Cortex of kidney (tissue), 1 donor: ENCODE data around the gene TCHP.
"Not testable (repeated sequence)": the region's sequence is repeated elsewhere in the genome, so short reads cannot be mapped to it uniquely, and the experiment has no call there.

Experiments used
- DNase-seq: peaks from one replicate; lab custom pipeline; 2025; lab: John Stamatoyannopoulos, UW

Gene TCHP, protein sequence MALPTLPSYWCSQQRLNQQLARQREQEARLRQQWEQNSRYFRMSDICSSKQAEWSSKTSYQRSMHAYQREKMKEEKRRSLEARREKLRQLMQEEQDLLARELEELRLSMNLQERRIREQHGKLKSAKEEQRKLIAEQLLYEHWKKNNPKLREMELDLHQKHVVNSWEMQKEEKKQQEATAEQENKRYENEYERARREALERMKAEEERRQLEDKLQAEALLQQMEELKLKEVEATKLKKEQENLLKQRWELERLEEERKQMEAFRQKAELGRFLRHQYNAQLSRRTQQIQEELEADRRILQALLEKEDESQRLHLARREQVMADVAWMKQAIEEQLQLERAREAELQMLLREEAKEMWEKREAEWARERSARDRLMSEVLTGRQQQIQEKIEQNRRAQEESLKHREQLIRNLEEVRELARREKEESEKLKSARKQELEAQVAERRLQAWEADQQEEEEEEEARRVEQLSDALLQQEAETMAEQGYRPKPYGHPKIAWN

DNA sequence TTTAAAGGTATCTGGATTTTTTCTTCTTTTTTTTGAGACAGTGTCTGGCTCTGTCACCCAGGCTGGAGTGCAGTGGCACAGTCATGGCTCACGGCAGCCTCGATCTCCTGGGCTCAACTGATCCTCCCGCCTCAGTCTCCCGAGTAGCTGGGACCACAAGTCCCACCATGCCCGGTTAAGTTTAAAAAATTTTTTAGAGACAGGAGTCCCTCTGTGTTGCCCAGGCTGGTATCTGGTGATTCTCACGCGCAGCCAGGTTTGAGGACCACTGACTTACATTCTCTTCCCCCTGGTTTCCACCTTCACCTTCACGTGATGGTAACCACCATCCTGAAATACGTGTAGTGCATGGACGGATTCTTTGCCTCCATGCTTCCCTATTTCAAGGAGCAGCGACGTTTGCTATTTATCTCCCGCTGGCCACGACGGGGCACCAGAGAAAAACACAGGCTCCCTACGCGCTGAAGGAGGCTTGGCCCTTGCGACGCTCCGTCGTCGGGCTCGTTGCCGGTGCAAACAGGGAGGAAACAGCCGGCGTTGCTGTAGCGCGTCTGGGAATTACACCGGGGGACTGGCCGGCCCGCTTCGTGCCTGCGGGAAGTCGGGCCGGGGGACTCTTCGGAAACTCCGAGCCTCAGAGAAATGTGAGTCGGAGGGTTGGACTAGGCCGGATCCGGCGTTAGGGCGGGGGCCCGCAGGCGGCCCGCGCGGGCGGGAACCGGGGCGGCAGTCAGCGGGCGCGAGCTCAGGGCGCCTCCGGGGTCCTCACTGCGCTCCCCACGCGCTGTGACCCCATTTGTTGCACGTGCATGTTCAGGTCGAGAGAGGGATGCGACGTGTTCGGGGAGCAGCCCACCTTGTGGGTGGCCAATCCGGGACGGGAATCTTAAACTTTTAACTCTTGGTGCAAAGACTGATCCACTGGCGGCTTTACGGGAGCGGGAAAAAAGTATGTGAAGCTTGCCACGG lies at the start of gene TCHP:
TSS of gene TCHP (plus strand) at position 492 of the 969 bp plus-strand sequence. CDS start 2,753 bp downstream, outside the sequence.
- DNase-seq: no peak

DNA sequence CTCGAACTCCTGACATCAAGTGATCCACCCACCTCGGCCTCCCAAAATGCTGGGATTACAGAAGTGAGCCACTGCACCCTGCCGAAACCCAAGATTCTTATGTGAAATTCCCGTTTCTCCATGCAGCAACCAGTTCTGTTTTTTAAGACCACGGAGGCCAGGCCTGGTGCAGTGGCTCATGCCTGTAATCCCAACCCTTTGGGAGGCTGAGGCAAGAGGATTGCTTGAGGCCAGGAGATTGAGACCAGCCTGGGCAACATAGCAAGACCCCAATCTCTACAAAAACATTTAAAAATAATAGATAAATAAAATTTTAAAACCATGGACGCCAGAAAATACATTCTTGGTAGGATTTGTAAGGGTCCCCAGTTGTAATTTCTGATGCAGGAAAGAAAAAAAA lies 49.6 kb upstream of the TCHP start:
- DNase-seq: not testable (repeated sequence)

DNA sequence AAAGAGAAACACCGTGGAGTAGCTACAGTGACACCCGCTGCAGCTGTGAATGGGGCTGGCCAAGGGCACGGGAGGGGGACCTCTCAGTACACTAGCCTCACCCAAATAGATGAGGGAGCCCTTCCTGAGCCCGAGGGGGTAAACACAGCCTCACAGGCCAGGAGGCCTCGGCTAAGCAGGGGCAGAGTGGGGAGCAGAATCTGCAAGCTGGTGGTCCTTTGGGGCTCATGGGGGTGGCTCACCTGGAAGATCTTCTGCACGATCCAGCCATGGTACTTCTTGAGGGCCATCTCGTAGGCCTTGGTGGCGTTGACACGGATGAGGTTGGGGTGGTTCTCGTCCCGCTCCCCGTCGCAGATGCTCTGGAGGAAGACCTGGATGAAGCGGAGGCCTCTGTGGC lies 44.7 kb upstream of the TCHP start:
- DNase-seq: no peak

DNA sequence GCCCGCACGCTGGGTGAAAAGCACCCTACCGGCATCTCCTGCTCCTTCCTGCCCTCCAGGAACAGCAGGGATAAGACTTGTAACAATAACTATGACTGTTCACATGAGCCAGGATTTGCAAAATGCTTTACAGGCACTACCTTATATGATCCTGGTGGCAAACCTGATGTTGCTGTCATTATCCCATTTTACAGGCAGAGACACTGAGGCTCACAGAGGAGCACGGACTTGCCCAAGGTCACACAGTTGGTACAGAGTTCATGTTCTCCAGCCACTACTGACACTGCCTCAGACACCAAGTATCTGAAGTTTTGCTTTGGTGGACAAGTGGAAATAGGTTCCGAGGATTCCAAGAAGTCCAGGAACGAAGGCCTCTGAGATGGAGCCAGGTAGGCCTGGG lies 42.4 kb upstream of the TCHP start:
- no peak for DNase-seq

DNA sequence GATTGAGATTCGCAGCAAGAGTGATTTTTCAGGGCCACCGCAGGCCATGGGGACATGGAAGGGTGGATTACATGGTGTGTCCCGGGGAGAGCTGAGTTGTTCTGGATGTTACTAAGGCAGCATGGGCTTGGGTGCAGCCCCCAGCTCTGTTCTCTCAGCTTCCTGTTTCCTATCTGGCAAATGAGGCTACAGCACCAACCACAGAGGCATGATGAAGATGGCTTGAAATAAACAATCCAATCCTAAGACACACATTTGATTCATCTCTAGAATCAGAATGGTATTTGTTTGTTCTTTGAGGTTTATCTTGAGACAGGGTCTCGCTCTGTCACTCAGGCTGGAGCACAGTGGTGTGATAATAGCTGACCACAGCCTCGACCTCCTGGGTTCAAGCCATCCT lies 41.3 kb upstream of the TCHP start:
- no peak for DNase-seq

DNA sequence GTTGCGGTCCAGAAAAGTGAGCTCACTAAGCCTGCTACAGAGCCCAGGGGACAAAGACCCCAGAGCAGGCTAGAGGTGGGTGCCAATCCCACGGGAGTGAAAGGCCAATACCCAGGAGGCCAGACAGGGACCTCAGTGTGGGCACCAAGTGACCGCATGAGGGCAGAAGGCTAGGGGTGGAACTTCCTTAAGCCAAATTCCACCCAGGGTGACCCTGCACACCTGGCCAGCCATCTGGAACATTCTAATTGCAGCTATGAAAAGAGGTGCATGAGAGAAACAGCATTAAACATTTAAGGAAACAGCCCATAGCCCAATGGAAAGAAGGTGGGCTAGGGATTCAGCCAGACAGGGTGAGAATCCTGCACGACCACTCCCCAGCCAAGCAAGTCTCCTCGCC lies 39.1 kb upstream of the TCHP start:
- no peak for DNase-seq

DNA sequence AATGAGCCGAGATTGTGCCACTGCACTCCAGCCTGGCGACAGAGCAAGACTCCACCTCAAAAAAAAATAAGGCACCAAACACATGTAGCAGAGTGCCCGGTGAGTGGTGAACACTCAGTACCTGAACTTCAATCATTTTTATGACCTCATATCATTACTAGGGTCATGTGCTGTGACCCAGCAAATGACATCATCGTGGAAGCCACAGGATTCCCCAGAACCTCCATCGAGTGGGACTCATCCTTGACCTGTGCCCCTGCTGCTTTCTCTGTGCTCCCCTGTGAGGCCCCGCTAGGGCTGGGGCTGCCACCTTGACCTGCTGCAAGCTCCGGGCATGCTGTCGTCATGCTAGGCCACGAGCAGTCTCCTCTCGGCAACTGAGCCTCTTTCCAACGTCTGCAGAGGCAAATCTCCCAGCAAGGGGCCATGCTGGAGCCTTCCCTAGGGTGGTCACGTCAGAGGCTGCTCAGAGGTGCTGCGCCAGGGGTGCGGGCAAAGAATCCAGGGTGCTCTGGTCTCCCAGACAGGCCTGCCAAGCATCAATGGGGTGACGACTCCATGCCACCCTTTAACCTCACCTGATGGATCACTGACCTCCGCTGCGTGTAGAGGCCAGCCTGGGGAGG lies 38.3 kb upstream of the TCHP start:
- no peak for DNase-seq

DNA sequence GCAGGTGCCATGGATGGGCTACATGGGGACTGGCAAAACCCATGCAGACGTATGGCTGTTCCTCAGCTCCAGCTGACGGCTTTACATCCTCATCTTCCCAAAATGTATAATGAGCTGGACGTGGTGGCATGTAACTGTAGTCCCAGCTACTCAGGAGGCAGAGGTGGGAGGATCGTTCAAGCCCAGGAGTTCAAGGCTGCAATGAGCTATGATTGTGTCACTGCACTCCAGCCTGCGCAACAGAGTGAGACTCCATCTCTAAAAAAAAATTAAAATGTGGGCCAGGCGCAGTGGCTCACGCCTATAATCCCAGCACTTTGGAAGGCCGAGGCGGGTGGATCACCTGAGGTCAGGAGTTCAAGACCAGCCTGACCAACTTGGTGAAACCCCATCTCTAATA lies 37.6 kb upstream of the TCHP start:
- not testable (repeated sequence) for DNase-seq

DNA sequence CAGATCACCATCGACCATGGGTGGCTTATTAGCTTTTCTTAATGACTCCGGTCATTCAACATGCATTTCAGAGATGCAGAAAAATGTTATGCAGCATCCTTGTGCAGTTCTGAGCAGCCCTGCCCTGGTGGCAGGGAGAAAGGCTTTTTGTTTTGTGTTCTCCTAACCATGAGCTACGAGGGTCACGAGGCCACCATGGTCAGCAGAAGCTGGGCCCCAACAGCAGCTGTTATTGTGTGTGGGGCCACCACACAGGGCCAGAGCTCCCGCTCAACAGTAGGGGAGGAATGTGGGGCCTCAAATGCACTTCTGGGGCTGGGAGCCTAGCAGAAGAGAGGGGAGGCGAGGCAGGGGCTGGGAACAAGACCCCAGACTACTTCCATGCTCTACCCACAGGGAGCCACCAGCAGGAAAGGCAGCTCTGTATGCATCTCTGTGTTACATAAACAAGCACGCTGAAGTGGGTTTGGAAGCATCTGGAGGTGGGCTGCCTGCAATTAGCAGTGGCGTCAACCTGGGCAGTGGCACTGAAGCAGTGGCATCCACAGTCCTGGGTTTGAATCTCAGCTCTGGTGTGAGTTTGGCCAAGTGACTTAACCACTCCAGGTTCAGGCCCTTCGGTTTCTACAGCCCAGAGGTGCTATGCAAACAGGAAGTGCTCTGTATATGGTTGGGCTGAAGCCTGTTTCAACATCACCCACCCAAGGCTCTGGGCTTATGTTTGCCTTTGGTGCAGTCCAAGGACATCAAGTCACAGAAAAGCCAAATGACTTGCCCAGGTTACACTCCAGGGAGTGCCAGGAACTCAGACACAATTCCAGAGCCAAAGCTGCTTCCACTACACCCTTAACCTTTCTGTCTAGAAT lies 36.0 kb upstream of the TCHP start:
- no peak for DNase-seq

DNA sequence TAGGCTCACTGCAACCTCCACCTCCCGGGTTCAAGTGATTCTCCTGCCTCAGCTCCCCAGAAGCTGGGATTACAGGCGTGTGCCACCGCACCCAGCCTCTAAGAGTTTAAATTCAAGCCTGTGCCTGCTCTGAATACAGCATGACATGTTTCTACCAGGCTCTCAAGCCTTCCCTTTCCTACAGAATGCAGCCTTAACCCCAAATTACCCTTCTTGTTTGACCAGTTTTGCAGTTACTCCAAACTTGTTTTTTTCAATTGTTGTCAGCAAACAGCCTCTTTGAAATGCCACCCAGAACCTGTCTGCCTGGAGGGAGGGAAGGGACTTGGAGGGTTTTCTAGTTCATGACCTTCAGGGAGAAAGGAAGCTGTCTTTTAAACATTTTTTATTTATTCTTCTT lies 35.2 kb upstream of the TCHP start:
- no peak for DNase-seq

DNA sequence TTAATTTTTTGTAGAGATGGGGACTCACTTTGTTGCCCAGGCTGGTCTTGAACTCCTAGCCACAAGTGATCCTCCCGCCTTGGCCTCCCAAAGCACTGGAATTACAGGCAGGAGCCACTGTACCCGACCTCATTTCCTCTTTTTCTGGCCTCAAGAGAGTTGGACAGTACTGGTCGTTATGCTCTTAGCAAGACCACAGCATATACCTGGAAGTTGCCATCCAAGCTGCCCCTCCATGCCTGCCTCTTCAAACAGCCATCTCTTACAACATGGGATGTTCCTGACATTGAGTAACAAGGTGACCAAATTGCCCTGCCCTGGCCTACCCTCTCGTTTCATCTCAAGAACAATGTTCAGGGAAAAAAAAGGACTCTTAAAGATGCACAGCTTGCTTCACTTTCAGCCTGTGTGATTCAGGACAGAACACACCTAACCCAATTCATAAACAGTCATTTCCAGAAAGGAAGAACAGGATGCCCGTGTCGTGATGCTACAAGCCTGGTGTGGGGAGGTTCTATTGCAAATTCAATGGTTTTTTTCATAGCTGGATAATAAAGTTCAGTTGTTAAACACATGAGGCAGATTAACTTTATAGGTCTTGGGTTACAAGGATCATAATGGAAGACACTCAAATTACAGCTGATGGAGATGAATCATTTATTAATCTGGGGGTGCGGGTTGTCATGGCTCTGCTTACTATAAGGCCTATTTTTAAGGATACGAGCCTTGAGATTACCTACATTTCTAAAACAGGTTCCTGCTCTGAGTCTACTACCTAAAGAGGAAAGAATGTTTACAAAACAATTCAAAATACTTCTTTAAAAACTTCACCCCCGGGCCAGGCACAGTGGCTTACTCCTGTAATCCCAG lies 31.7 kb upstream of the TCHP start:
- no peak for DNase-seq

DNA sequence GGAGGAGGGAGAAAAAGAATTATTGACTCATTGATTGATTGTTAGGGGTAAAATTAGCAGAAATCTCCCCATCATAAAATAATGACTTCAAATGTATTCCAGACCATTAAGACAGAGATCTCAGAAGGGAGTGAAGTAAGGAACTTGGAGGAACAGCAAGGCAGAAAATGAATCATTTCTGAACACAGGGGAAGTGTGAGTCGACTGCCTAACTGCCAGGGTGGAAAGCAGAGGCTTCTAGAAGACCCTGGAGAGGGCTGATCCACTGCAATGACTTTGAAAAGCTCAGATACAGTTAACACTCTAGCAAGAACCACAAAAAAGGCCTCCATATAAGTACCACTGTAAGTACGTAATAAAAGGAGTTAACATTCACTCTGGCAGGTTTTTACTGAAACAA lies 29.4 kb upstream of the TCHP start:
- DNase-seq: no peak

DNA sequence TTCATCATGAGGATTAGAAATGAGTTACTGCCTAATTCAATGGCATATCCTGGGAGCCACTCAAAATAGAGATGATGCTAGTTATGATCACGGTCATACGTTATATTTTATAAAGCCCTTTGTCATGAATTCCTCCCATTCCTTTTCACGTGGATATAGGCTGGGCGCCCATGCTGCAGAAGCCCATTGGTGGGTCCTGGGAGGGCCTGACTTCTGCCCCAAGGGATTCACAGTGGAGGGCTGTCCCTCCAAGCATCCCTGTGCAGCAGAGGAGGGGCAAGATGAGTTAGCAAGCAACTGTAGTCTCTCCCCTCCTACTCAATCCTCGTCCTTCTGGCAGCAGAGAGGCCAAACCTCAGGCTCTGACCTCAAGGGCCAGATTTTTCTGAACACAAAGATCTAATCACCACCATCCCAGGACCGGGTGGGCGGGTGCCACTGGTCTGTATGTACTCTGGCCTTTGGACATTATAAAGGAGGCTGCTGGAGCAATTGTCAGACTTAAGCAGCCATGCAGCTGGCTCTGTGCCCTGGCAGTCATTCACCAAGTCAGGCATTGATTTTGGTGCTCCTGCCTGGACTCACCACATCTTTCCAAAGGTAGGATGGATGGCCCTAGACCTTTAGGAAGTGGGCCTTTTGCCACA lies 28.3 kb upstream of the TCHP start:
- no peak for DNase-seq

DNA sequence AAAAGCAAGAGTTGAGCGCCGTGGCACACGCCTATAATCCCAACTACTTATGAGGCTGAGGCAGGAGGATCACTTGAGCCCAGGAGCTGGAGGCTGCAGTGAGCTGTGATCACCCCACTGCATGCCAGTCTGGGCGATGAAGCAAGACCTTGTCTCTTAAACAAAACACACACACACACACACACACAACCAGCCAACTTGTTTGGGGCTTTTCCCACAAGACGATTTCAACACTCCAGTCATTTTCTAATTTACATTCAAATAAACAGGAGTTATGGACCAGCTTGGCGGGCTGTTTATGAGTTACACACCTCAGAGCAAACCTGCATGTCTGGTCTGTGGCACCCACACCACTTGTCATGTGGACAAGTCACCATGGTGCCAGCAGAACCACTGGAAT lies 26.4 kb upstream of the TCHP start:
- DNase-seq: no peak

DNA sequence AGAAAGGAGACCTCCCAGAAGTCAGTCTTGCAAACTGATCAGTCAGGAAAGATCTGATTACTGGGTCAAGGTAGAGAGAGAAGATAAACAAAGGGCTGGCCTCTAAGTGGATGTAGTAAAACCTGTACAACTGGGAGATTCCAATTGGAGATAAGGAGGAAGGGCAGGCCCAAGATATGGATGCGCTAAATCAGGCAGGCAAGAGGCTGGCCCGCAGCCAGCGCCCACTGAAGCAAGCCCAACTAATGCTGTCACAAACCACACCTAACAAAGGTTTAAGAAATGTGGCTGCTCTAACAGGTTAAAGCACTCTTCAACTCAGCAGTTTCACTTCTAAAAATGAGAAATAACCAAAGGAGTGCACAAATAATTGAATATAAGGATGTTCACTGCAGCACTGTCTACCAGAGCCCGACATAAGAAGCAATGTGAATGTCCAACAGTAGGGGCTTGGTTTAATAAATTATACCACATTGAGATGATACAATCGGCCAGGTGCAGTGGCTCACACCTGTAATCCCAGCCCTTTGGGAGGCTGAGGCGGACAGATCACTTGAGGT lies 24.4 kb upstream of the TCHP start:
- no peak for DNase-seq

DNA sequence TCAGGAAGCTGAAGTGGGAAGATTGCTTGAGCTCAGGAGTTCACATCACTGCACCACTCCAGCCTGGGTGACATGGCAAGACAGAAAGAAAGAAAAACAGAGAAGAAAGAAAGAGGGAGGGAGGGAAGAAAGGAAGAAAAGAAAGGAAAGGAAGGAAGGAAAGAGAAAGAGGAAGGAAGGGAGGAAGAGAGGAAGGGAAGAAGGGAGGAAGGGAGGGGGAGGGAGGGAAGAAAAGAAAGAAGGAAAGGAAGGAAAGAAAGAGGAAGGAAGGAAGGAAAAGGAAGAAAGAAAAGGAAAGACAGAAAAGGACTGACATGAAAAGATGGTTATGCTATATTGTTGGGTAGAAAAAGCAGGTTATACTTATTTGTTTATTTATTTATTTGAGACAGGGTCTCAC lies 23.7 kb upstream of the TCHP start:
- DNase-seq: no peak

DNA sequence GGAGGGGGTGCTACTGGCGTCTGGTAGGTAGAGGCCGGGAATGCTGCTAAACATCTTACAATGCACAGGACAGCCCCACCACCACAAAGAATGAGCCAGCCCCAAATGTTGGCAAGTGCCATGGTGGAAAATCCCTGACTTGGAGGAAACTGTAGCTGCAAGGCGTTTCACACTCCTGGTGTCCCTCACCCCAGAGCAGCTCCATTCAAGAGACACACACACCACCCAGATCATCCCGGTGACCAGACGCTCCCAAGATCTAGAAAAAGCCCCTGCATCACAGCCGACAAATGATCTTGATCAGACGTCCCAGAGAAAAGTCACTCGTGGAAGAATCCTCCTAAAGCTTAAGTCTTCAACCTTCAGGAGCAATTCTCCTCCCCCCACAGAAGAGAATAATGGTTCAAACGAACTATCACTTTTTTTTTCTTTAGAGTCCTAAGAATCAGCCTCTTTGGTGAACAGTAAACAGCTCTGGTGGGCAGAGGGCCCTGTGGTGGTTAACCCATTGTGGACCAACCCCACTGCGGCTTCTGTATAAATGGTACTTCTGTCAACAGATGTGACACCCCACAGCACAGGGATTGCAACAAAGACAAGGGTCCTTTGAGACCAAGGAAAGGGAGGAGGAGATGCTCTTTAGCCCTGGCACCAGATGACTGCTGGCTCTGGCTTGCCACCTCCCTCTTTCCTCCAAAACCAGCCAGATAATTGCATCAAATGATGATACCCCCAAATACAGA lies 22.4 kb upstream of the TCHP start:
- no peak for DNase-seq

DNA sequence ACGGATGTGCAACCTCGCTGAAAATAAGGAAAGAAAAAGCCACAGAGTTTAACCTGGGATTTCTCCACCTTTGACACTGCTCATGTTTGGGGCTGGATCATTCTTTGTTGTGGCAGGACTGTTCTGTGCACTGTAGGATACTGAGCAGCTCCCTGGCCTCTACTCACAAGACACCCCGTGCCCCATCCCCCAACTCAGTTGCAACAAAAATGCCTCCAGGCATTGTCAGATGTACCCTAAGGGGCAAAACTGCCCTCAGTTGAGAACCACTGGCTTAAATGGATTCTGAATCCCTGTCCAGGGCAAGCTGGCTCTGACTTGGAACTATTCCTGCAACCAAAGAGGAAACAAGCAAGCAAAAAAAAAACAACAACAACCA lies 21.8 kb upstream of the TCHP start:
- DNase-seq: no peak

DNA sequence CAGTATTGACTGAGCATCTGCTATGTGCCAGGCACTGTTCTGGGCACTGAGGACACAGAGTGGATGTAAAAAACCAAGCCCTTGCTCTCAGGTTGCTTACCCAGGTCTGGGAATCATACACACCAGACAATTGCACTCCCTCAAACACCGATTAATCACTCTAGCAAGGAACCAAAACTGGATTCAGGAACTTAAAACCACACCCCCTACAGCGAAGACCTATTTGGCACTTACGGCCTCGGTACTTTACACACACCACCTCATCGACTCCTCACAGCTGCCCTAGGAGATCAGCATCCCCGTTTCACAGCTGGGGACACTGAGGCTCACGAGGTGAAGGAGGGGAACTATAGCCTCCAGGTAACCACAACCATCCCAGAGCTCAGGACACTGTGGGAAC lies 21.3 kb upstream of the TCHP start:
- no peak for DNase-seq
